Endodermal cell (in vitro differentiated cells): Measurements from ENCODE around the gene AGK. TPM values are rescaled to one million over a fixed set of nuclear protein-coding genes. Genes with fewer than 3 reads are reported as not detected.
A peak's percentile ranks its signal among the peaks of the same experiment; 100 is the strongest.

Source experiments
- DNase-seq: peaks from one replicate; pipeline ENCODE4 v3.0.0-alpha.2; 2017
- H3K27ac ChIP-seq: 2 replicates; pipeline ENCODE4 v1.5.1; 2013; ENCODE audit warnings: mild to moderate bottlenecking, low read depth, low read length, moderate library complexity
- H3K27me3 ChIP-seq: 2 replicates; pipeline ENCODE4 v1.6.1; 2013; ENCODE audit warnings: mild to moderate bottlenecking, low read length, moderate library complexity; ENCODE audit not compliant: insufficient read depth, control insufficient read depth, poor library complexity, severe bottlenecking
- H3K36me3 ChIP-seq: 2 replicates; pipeline ENCODE4 v1.7.0; 2013; ENCODE audit warnings: mild to moderate bottlenecking, low read length, moderate library complexity; ENCODE audit not compliant: control insufficient read depth, insufficient read depth
- H3K4me1 ChIP-seq: one replicate; pipeline ENCODE4 v1.7.0; 2013; ENCODE audit warnings: low read length; ENCODE audit not compliant: control insufficient read depth, insufficient read depth
- H3K4me3 ChIP-seq: 2 replicates; pipeline ENCODE4 v1.5.1; 2013; ENCODE audit warnings: mild to moderate bottlenecking, low read length, moderate library complexity
- H3K9ac ChIP-seq: 2 replicates; pipeline ENCODE4 v1.6.1; 2013; ENCODE audit warnings: mild to moderate bottlenecking, low read length, moderate library complexity; ENCODE audit not compliant: poor library complexity, severe bottlenecking; ENCODE audit errors: extremely low read depth
- H3K9me3 ChIP-seq: 2 replicates; pipeline ENCODE4 v1.6.1; 2013; ENCODE audit warnings: mild to moderate bottlenecking, low read length, moderate library complexity; ENCODE audit not compliant: control insufficient read depth
- H3K27ac Mint-ChIP-seq: 2 replicates; pipeline ENCODE4 v1.8.0; 2020; ENCODE audit warnings: mixed read lengths
- H3K27me3 Mint-ChIP-seq: 2 replicates; pipeline ENCODE4 v1.8.0; 2021; ENCODE audit warnings: mild to moderate bottlenecking, mixed read lengths; ENCODE audit not compliant: insufficient read depth
- H3K36me3 Mint-ChIP-seq: 2 replicates; pipeline ENCODE4 v1.8.0; 2020; ENCODE audit warnings: low read depth, mixed read lengths
- H3K4me1 Mint-ChIP-seq: 2 replicates; pipeline ENCODE4 v1.8.0; 2020; ENCODE audit warnings: mixed read lengths
- H3K4me3 Mint-ChIP-seq: 2 replicates; pipeline ENCODE4 v1.8.0; 2020; ENCODE audit warnings: mild to moderate bottlenecking, moderate library complexity, mixed read lengths
- H3K9me3 Mint-ChIP-seq: 2 replicates; pipeline ENCODE4 v1.8.0; 2020; ENCODE audit warnings: mild to moderate bottlenecking, mixed read lengths
- CTCF ChIP-seq: fragments of 200-600 bp; sonication (generic); conservative IDR thresholded peaks from 2 replicates; pipeline ENCODE4 v1.5.0; 2021; ENCODE audit warnings: antibody characterized with exemption, mild to moderate bottlenecking
- WGBS, 2 experiments: methylation state at CpG; one replicate each; pipeline versions ENCODE4 v1.1.5 to v1.1.7; 2013; ENCODE audit warnings: missing lambda C conversion rate in 2 of 2, mixed read lengths in 1 of 2; ENCODE audit not compliant: insufficient coverage in 1 of 2, insufficient read length in 1 of 2; 5-methylcytosine and 5-hydroxymethylcytosine counted together
- total RNA-seq, 2 donors: library from RNA; stranded (reverse); fragmentation: NEBNext Ultra II Directional in 1 of 2; extraction: Animal tissue kit (Norgen Biotek cat#: 25700) in 1 of 2; gene quantifications; 2 replicates in 1 of 2; 3 replicates in 1 of 2; pipeline ENCODE4 v1.2.1, GENCODE V29; 2021

AGK gene
- total RNA-seq, 2 donors from 2014 or later, result 30.2 to 41.7 TPM

- Mint-ChIP-seq H3K27me3 (peaks cover 35% of the 10 kb centered on the region), H3K9me3 (no peaks in the 10 kb centered on the region), H3K4me3 (no peak overlapping the region), H3K4me1 (peaks cover 33% of the 10 kb centered on the region), H3K36me3 (no peaks in the 10 kb centered on the region), H3K27ac (no peak overlapping the region)
- DNase-seq, result no peak
- no peaks in the 10 kb centered on the region for H3K4me1 ChIP-seq
- H3K4me3 ChIP-seq, result no peak overlapping the region
- H3K36me3 ChIP-seq, result no peaks in the 10 kb centered on the region
- H3K27me3 ChIP-seq, result peaks cover 29% of the 10 kb centered on the region
- no peak overlapping the region for H3K9ac ChIP-seq
- no peak overlapping the region for H3K27ac ChIP-seq
- TF ChIP-seq CTCF, result no peak
- no peaks in the 10 kb centered on the region for H3K9me3 ChIP-seq
- WGBS, 2 experiments, result 92% methylated on average over 1 of the region's 1 CpG; no CpG with 5 or more reads in 1 of the 2 experiments
Observed at GRCh38 chr7:141698247-141699015, 147.2 kb downstream of the AGK start.

DNA sequence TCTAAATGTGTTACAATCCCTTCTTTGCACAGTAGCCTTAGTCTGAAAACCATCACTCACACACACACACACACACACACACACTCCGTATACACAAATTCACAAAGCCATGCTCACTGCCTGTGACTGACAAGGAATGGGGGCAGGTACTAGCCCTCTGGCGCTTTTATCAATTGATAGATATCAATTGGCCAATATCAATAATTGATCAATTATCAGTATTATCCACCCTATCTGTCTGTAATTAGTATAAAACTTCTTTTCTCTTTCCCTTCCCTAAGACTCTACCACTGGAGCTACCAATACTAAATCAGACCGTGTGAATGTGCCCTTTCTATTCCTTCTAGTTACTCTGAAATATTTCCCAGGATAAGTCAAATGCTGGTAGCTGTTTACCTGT, 148.7 kb downstream of the AGK start:
- peaks cover 45% of the 10 kb centered on the region for H3K4me1 Mint-ChIP-seq
- WGBS, 2 experiments, result 91% methylated on average over 3 of the region's 3 CpGs; no CpG with 5 or more reads in 1 of the 2 experiments
- no peaks in the 10 kb centered on the region for H3K9me3 ChIP-seq
- peaks cover 32% of the 10 kb centered on the region for H3K27me3 ChIP-seq
- DNase-seq, result no peak
- no peak overlapping the region for H3K9ac ChIP-seq
- H3K27ac Mint-ChIP-seq, result no peak overlapping the region
- H3K4me3 ChIP-seq, result no peak overlapping the region
- no peak overlapping the region for H3K27ac ChIP-seq
- peaks cover 39% of the 10 kb centered on the region for H3K27me3 Mint-ChIP-seq
- no peaks in the 10 kb centered on the region for H3K36me3 Mint-ChIP-seq
- TF ChIP-seq CTCF, result no peak
- no peaks in the 10 kb centered on the region for H3K36me3 ChIP-seq
- no peaks in the 10 kb centered on the region for H3K9me3 Mint-ChIP-seq
- H3K4me1 ChIP-seq, result peaks cover 6% of the 10 kb centered on the region
- peak overlapping the region; percentile 63 for H3K4me3 Mint-ChIP-seq

GRCh38 chr7:141700296-141700847, 149.2 kb downstream of the AGK start:
- Mint-ChIP-seq H3K27ac (no peak overlapping the region), H3K4me1 (peaks cover 50% of the 10 kb centered on the region), H3K27me3 (peaks cover 39% of the 10 kb centered on the region), H3K9me3 (no peaks in the 10 kb centered on the region), H3K4me3 (peak overlapping the region; percentile 63), H3K36me3 (no peaks in the 10 kb centered on the region)
- H3K4me1 ChIP-seq, result peaks cover 7% of the 10 kb centered on the region
- DNase-seq, result no peak
- no peaks in the 10 kb centered on the region for H3K9me3 ChIP-seq
- H3K4me3 ChIP-seq, result peak overlapping the region; percentile 72
- no peaks in the 10 kb centered on the region for H3K36me3 ChIP-seq
- WGBS, 2 experiments, result 79 to 80% methylated on average over 4 to 5 of the region's 5 CpGs
- no peak overlapping the region for H3K27ac ChIP-seq
- H3K27me3 ChIP-seq, result peaks cover 32% of the 10 kb centered on the region
- no peak for TF ChIP-seq CTCF
- no peak overlapping the region for H3K9ac ChIP-seq
